Measurements from ENCODE around the gene PLXNB2. TPM values are rescaled to one million over a fixed set of nuclear protein-coding genes. Genes with fewer than 3 reads are reported as not detected.

Gene PLXNB2
- total RNA-seq, 1 donor from 2014 or later, result 95.2 TPM

GRCh38 chr22:50289942-50290630 lies 17.4 kb downstream of the PLXNB2 start:
- TF ChIP-seq, protein P1, sequence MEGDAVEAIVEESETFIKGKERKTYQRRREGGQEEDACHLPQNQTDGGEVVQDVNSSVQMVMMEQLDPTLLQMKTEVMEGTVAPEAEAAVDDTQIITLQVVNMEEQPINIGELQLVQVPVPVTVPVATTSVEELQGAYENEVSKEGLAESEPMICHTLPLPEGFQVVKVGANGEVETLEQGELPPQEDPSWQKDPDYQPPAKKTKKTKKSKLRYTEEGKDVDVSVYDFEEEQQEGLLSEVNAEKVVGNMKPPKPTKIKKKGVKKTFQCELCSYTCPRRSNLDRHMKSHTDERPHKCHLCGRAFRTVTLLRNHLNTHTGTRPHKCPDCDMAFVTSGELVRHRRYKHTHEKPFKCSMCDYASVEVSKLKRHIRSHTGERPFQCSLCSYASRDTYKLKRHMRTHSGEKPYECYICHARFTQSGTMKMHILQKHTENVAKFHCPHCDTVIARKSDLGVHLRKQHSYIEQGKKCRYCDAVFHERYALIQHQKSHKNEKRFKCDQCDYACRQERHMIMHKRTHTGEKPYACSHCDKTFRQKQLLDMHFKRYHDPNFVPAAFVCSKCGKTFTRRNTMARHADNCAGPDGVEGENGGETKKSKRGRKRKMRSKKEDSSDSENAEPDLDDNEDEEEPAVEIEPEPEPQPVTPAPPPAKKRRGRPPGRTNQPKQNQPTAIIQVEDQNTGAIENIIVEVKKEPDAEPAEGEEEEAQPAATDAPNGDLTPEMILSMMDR (IDR thresholded peaks at IDR 0.05; ENCODE audit: partially characterized antibody, unreplicated experiment), result no peak
- no peaks in the 10 kb centered on the region for H3K27me3 Mint-ChIP-seq (ENCODE audit: unreplicated experiment)
- no peaks in the 10 kb centered on the region for H3K36me3 Mint-ChIP-seq (ENCODE audit: unreplicated experiment)
- H3K4me3 Mint-ChIP-seq (ENCODE audit: unreplicated experiment), result no peak overlapping the region
- peaks cover 3% of the 10 kb centered on the region for H3K4me1 Mint-ChIP-seq (ENCODE audit: low read depth, unreplicated experiment)
- peaks cover 3% of the 10 kb centered on the region for H3K9me3 Mint-ChIP-seq (ENCODE audit: unreplicated experiment)
- H3K27ac Mint-ChIP-seq (ENCODE audit: unreplicated experiment), result no peak overlapping the region
- no peak for DNase-seq

DNA sequence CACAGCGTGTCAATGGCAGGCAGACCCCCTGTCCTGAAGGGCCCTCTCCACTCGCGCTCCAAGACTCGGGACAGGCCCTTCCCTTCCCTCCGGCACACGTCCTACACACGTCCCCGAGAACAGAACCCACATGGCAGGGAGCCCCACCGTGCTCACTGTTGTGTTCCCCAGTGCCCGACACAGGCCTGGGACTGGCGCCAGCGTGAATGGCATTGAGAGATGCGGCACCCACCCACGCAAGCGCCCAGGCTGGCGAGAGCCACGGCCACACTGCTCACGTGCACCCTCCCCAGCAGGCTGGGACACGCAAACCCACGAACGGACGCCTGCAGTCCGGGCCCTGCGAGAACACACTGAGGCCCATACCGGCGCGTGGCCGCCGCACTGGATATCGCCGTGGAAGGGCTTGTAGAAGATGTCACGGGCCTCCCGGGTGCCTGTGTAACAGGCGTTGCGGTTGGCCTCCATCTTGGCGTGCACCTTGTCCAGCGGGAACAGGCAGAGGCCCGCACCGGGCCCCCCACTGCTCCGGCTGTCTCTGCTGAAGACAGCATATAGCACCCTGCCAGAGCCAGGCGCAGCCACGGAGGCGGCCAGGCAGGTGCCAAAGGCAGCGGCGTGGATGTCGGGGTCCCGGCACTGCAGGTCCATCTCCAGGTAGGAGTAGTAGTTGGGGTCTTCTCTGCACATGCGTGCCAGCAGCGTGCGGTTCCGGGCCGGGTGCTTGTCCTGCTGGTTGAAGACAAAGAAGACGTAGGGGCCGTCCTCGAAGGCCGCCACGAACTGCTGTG lies 18.1 kb downstream of the PLXNB2 start:
- Mint-ChIP-seq H3K27ac (ENCODE audit: unreplicated experiment) (no peak overlapping the region), H3K27me3 (ENCODE audit: unreplicated experiment) (no peaks in the 10 kb centered on the region)
- TF ChIP-seq, protein P1 (IDR thresholded peaks at IDR 0.05; ENCODE audit: partially characterized antibody, unreplicated experiment), result no peak

DNA sequence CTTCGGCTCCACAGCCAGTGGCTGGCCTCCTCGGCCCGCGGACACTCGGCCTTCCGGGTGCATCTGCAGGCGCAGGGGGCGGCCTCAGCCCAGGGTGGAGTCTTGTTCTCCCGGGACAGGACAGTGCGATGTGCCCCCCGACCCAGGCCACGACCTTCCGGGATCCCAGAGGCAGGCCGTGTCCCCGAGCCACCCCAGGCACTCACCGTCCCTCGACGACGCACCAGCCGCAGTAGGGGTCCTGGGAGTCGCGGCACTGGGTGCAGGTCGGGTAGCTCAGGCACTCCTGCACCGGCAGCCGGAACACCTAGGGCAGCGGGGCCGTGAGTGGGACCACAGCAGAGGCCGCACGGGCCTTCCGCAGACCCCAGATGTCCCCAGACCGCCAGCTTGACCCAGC lies 19.7 kb downstream of the PLXNB2 start:
- H3K36me3 Mint-ChIP-seq (ENCODE audit: unreplicated experiment), result no peaks in the 10 kb centered on the region
- no peak overlapping the region for H3K27ac Mint-ChIP-seq (ENCODE audit: unreplicated experiment)
- H3K4me1 Mint-ChIP-seq (ENCODE audit: low read depth, unreplicated experiment), result peaks cover 3% of the 10 kb centered on the region

More for the DNA sequence above, 18.1 kb downstream of the PLXNB2 start:
- H3K4me3 Mint-ChIP-seq (ENCODE audit: unreplicated experiment), result no peak overlapping the region
- DNase-seq, result no peak
- H3K36me3 Mint-ChIP-seq (ENCODE audit: unreplicated experiment), result no peaks in the 10 kb centered on the region
- H3K9me3 Mint-ChIP-seq (ENCODE audit: unreplicated experiment), result peaks cover 3% of the 10 kb centered on the region
- H3K4me1 Mint-ChIP-seq (ENCODE audit: low read depth, unreplicated experiment), result peaks cover 3% of the 10 kb centered on the region

GRCh38 chr22:50286701-50287318 lies 20.6 kb downstream of the PLXNB2 start:
- TF ChIP-seq, protein P1 (IDR thresholded peaks at IDR 0.05; ENCODE audit: partially characterized antibody, unreplicated experiment), result no peak
- H3K9me3 Mint-ChIP-seq (ENCODE audit: unreplicated experiment), result no peaks in the 10 kb centered on the region
- no peaks in the 10 kb centered on the region for H3K36me3 Mint-ChIP-seq (ENCODE audit: unreplicated experiment)
- H3K4me3 Mint-ChIP-seq (ENCODE audit: unreplicated experiment), result no peak overlapping the region
- no peak for DNase-seq
- H3K27me3 Mint-ChIP-seq (ENCODE audit: unreplicated experiment), result no peaks in the 10 kb centered on the region
- no peak overlapping the region for H3K27ac Mint-ChIP-seq (ENCODE audit: unreplicated experiment)
- H3K4me1 Mint-ChIP-seq (ENCODE audit: low read depth, unreplicated experiment), result no peaks in the 10 kb centered on the region

More for the DNA sequence above, 19.7 kb downstream of the PLXNB2 start:
- peaks cover 3% of the 10 kb centered on the region for H3K9me3 Mint-ChIP-seq (ENCODE audit: unreplicated experiment)
- no peak for DNase-seq
- TF ChIP-seq, protein P1 (IDR thresholded peaks at IDR 0.05; ENCODE audit: partially characterized antibody, unreplicated experiment), result no peak
- no peaks in the 10 kb centered on the region for H3K27me3 Mint-ChIP-seq (ENCODE audit: unreplicated experiment)
- H3K4me3 Mint-ChIP-seq (ENCODE audit: unreplicated experiment), result no peak overlapping the region
